SH-SY5Y (cell line): Measurements from ENCODE around the gene HMBS.

Experiments used
- GATA2 ChIP-seq: IDR thresholded peaks from 2 replicates; pipeline ENCODE4 v1.6.1; 2011; ENCODE audit warnings: mild to moderate bottlenecking, low read depth, low read length
- GATA3 ChIP-seq: IDR thresholded peaks from 2 replicates; pipeline ENCODE4 v1.6.1; 2011; ENCODE audit warnings: low read depth, mild to moderate bottlenecking, low read length, moderate library complexity

DNA sequence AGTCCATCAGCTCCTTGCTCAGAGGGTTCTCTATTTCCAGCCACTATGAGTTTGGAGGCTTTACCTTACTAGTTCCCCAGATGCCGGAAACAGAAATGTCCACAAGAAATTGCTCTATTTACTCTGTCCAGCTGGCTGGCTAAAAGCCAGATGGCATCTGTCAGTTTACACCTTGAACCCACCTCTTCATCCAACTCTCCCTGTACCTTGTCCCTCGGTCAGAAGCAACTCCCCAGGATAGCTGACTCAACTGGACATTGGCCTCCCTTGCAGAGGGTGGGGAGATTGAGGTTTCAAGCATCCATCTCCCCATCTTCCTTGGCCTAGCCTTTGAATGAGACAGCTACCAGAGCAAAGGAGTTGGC lies 24.2 kb downstream of the HMBS start:
- TF ChIP-seq GATA3 (no peak), GATA2 (no peak)
